Measurements from ENCODE around the gene MCUR1. TPM values are rescaled to one million over a fixed set of nuclear protein-coding genes. Genes with fewer than 3 reads are reported as not detected.
A peak's percentile ranks its signal among the peaks of the same experiment; 100 is the strongest.
"Not testable (repeated sequence)": the region's sequence is repeated elsewhere in the genome, so short reads cannot be mapped to it uniquely, and the experiment has no call there.

Gene MCUR1
- total RNA-seq, 2 experiments from 2014 or later, result 27.7 to 31.1 TPM

- Mint-ChIP-seq H3K4me3 (no peak overlapping the region), H3K4me1 (peaks cover 7% of the 10 kb centered on the region), H3K9me3 (ENCODE audit: low read depth) (no peaks in the 10 kb centered on the region), H3K27me3 (peaks cover under 1% of the 10 kb centered on the region), H3K27ac (no peak overlapping the region), H3K36me3 (no peaks in the 10 kb centered on the region)
- ATAC-seq (no peak), DNase-seq (no peak)
- CTCF ChIA-PET, result no interaction called here
Observed at GRCh38 chr6:13841936-13842335, 27.6 kb upstream of the MCUR1 start.

- DNase-seq (no peak), ATAC-seq (no peak)
- H3K27me3 Mint-ChIP-seq, result peaks cover 22% of the 10 kb centered on the region
- H3K9me3 Mint-ChIP-seq (ENCODE audit: low read depth), result no peaks in the 10 kb centered on the region
- no peak overlapping the region for H3K4me3 Mint-ChIP-seq
- peaks cover 8% of the 10 kb centered on the region for H3K4me1 Mint-ChIP-seq
- H3K36me3 Mint-ChIP-seq, result no peaks in the 10 kb centered on the region
- no peak overlapping the region for H3K27ac Mint-ChIP-seq
- CTCF ChIA-PET, result no interaction called here
Observed at GRCh38 chr6:13838616-13839015, 24.3 kb upstream of the MCUR1 start.

GRCh38 chr6:13836170-13836569 is 21.8 kb upstream of the MCUR1 start:
- CTCF ChIA-PET, result no interaction called here
- H3K4me1 Mint-ChIP-seq, result peaks cover 2% of the 10 kb centered on the region
- peaks cover 22% of the 10 kb centered on the region for H3K27me3 Mint-ChIP-seq
- H3K4me3 Mint-ChIP-seq, result no peak overlapping the region
- H3K9me3 Mint-ChIP-seq (ENCODE audit: low read depth), result no peaks in the 10 kb centered on the region
- ATAC-seq (no peak), DNase-seq (no peak)
- H3K27ac Mint-ChIP-seq, result no peak overlapping the region
- no peaks in the 10 kb centered on the region for H3K36me3 Mint-ChIP-seq

- CTCF ChIA-PET, result no interaction called here
- Mint-ChIP-seq H3K27me3 (peaks cover 22% of the 10 kb centered on the region), H3K4me3 (no peak overlapping the region), H3K36me3 (no peaks in the 10 kb centered on the region), H3K27ac (no peak overlapping the region), H3K9me3 (ENCODE audit: low read depth) (no peaks in the 10 kb centered on the region), H3K4me1 (peaks cover 2% of the 10 kb centered on the region)
- ATAC-seq (no peak), DNase-seq (no peak)
Observed at GRCh38 chr6:13834790-13835189, 20.4 kb upstream of the MCUR1 start.

GRCh38 chr6:13834018-13834417 is 19.7 kb upstream of the MCUR1 start:
- H3K36me3 Mint-ChIP-seq; H3K27ac Mint-ChIP-seq; DNase-seq; H3K4me1 Mint-ChIP-seq; H3K4me3 Mint-ChIP-seq; CTCF ChIA-PET; ATAC-seq; H3K9me3 Mint-ChIP-seq (ENCODE audit: low read depth): not testable (repeated sequence)
- peaks cover 22% of the 10 kb centered on the region for H3K27me3 Mint-ChIP-seq

GRCh38 chr6:13832778-13833177 is 18.4 kb upstream of the MCUR1 start:
- ATAC-seq, result no peak
- no peak overlapping the region for H3K27ac Mint-ChIP-seq
- no peaks in the 10 kb centered on the region for H3K36me3 Mint-ChIP-seq
- H3K27me3 Mint-ChIP-seq, result peaks cover 24% of the 10 kb centered on the region
- peaks cover 2% of the 10 kb centered on the region for H3K9me3 Mint-ChIP-seq (ENCODE audit: low read depth)
- no peak for DNase-seq
- CTCF ChIA-PET, result no interaction called here
- no peak overlapping the region for H3K4me3 Mint-ChIP-seq
- H3K4me1 Mint-ChIP-seq, result peaks cover 2% of the 10 kb centered on the region

- Mint-ChIP-seq H3K27ac (no peak overlapping the region), H3K27me3 (peaks cover 20% of the 10 kb centered on the region), H3K4me1 (no peaks in the 10 kb centered on the region), H3K36me3 (no peaks in the 10 kb centered on the region), H3K4me3 (no peak overlapping the region), H3K9me3 (ENCODE audit: low read depth) (peaks cover 2% of the 10 kb centered on the region)
- ATAC-seq (no peak), DNase-seq (no peak)
- CTCF ChIA-PET, result no interaction called here
Observed at GRCh38 chr6:13831615-13832014, 17.3 kb upstream of the MCUR1 start.

- CTCF ChIA-PET, result no interaction called here
Observed at GRCh38 chr6:13830803-13831202, 16.4 kb upstream of the MCUR1 start.

GRCh38 chr6:13829419-13829818 is 15.1 kb upstream of the MCUR1 start:
- CTCF ChIA-PET; H3K27ac Mint-ChIP-seq; H3K27me3 Mint-ChIP-seq; H3K36me3 Mint-ChIP-seq; H3K4me1 Mint-ChIP-seq; ATAC-seq; H3K4me3 Mint-ChIP-seq; H3K9me3 Mint-ChIP-seq (ENCODE audit: low read depth); DNase-seq: not testable (repeated sequence)

More at GRCh38 chr6:13830803-13831202, 16.4 kb upstream of the MCUR1 start:
- no peaks in the 10 kb centered on the region for H3K4me1 Mint-ChIP-seq
- peaks cover 2% of the 10 kb centered on the region for H3K9me3 Mint-ChIP-seq (ENCODE audit: low read depth)
- no peak overlapping the region for H3K4me3 Mint-ChIP-seq
- ATAC-seq (no peak), DNase-seq (no peak)
- H3K27ac Mint-ChIP-seq, result no peak overlapping the region
- no peaks in the 10 kb centered on the region for H3K36me3 Mint-ChIP-seq
- peaks cover 16% of the 10 kb centered on the region for H3K27me3 Mint-ChIP-seq

GRCh38 chr6:13828656-13829301 is 14.4 kb upstream of the MCUR1 start:
- ATAC-seq; H3K27ac Mint-ChIP-seq; H3K9me3 Mint-ChIP-seq (ENCODE audit: low read depth); DNase-seq; H3K4me3 Mint-ChIP-seq; H3K4me1 Mint-ChIP-seq; H3K36me3 Mint-ChIP-seq; CTCF ChIA-PET; H3K27me3 Mint-ChIP-seq: not testable (repeated sequence)

- DNase-seq, result no peak
- no peak for ATAC-seq
- H3K4me1 Mint-ChIP-seq, result no peaks in the 10 kb centered on the region
- no peak overlapping the region for H3K4me3 Mint-ChIP-seq
- CTCF ChIA-PET, result interaction anchor here (1.2 kb wide), 1 partner anchor 12 kb away, joined by 3 read pairs; no protein-coding TSS in a partner anchor
- peaks cover 13% of the 10 kb centered on the region for H3K27me3 Mint-ChIP-seq
- no peaks in the 10 kb centered on the region for H3K36me3 Mint-ChIP-seq
- peaks cover 2% of the 10 kb centered on the region for H3K9me3 Mint-ChIP-seq (ENCODE audit: low read depth)
- H3K27ac Mint-ChIP-seq, result no peak overlapping the region
Observed at GRCh38 chr6:13827032-13827431, 12.7 kb upstream of the MCUR1 start.

- peaks cover 2% of the 10 kb centered on the region for H3K9me3 Mint-ChIP-seq (ENCODE audit: low read depth)
- CTCF ChIA-PET, result no interaction called here
- no peak overlapping the region for H3K4me3 Mint-ChIP-seq
- no peaks in the 10 kb centered on the region for H3K36me3 Mint-ChIP-seq
- H3K4me1 Mint-ChIP-seq, result no peaks in the 10 kb centered on the region
- H3K27me3 Mint-ChIP-seq, result peaks cover 13% of the 10 kb centered on the region
- H3K27ac Mint-ChIP-seq, result no peak overlapping the region
- ATAC-seq (no peak), DNase-seq (no peak)
Observed at GRCh38 chr6:13825871-13826270, 11.5 kb upstream of the MCUR1 start.

- no peak overlapping the region for H3K4me3 Mint-ChIP-seq
- CTCF ChIA-PET, result no interaction called here
- no peak overlapping the region for H3K27ac Mint-ChIP-seq
- peaks cover 6% of the 10 kb centered on the region for H3K4me1 Mint-ChIP-seq
- peaks cover 13% of the 10 kb centered on the region for H3K27me3 Mint-ChIP-seq
- no peak for ATAC-seq
- H3K9me3 Mint-ChIP-seq (ENCODE audit: low read depth), result no peaks in the 10 kb centered on the region
- H3K36me3 Mint-ChIP-seq, result no peaks in the 10 kb centered on the region
- no peak for DNase-seq
Observed at GRCh38 chr6:13818341-13818740, 4.0 kb upstream of the MCUR1 start.

- H3K36me3 Mint-ChIP-seq, result peaks cover 3% of the 10 kb centered on the region
- H3K4me1 Mint-ChIP-seq, result peaks cover 24% of the 10 kb centered on the region
- CTCF ChIA-PET, result interaction anchor here (0.7 to 4.1 kb wide), 5 partner anchors 13 to 240 kb away, joined by 3 to 22 read pairs (median 3); partner anchors contain the start of gene SIRT5
- peaks cover 10% of the 10 kb centered on the region for H3K27me3 Mint-ChIP-seq
- DNase-seq, result no peak
- H3K4me3 Mint-ChIP-seq, result peak overlapping the region; percentile 86
- no peak for ATAC-seq
- H3K27ac Mint-ChIP-seq, result peak overlapping the region; percentile 82
- H3K9me3 Mint-ChIP-seq (ENCODE audit: low read depth), result no peaks in the 10 kb centered on the region
Observed at GRCh38 chr6:13814938-13815575, 700 bp upstream of the MCUR1 start.

All from activated CD8-positive, alpha-beta memory T cell treated with anti-CD3 and anti-CD28 coated beads, Interleukin-2, amount 10 ng/mL, durations not matched to agents 7 days and 5 days (primary cell).